Measurements from ENCODE around the gene KLHL12.

The KLHL12 gene

GRCh38 chr1:202880961-202881460 is 46.0 kb downstream of the KLHL12 start:
- no peak for DNase-seq (ENCODE audit: low read depth)

- DNase-seq (ENCODE audit: low read depth): no peak
Measured at GRCh38 chr1:202880062-202880461, 47.0 kb downstream of the KLHL12 start.

GRCh38 chr1:202879128-202879527 is 47.9 kb downstream of the KLHL12 start:
- DNase-seq (ENCODE audit: low read depth): no peak

GRCh38 chr1:202873026-202873425 is 54.0 kb downstream of the KLHL12 start:
- no peak for DNase-seq (ENCODE audit: low read depth)

GRCh38 chr1:202871367-202871766 is 55.7 kb downstream of the KLHL12 start:
- no peak for DNase-seq (ENCODE audit: low read depth)

- no peak for DNase-seq (ENCODE audit: low read depth)
Measured at GRCh38 chr1:202862679-202863560, 64.1 kb downstream of the KLHL12 start.

GRCh38 chr1:202861420-202862132 is 65.5 kb downstream of the KLHL12 start:
- no peak for DNase-seq (ENCODE audit: low read depth)

- no peak for DNase-seq (ENCODE audit: low read depth)
Measured at GRCh38 chr1:202860744-202861419, 66.2 kb downstream of the KLHL12 start.

- no peak for DNase-seq (ENCODE audit: low read depth)
Measured at GRCh38 chr1:202858789-202859414, 68.1 kb downstream of the KLHL12 start.

- no peak for DNase-seq (ENCODE audit: low read depth)
Measured at GRCh38 chr1:202858331-202858730, 68.7 kb downstream of the KLHL12 start.

GRCh38 chr1:202857136-202857610 is 69.9 kb downstream of the KLHL12 start:
- no peak for DNase-seq (ENCODE audit: low read depth)

- DNase-seq (ENCODE audit: low read depth): no peak
Measured at GRCh38 chr1:202856014-202856413, 71.0 kb downstream of the KLHL12 start.

- no peak for DNase-seq (ENCODE audit: low read depth)
Measured at GRCh38 chr1:202854787-202855186, 72.2 kb downstream of the KLHL12 start.

GRCh38 chr1:202852163-202852904 is 74.7 kb downstream of the KLHL12 start:
- DNase-seq (ENCODE audit: low read depth): no peak

GRCh38 chr1:202850593-202851362 is 76.3 kb downstream of the KLHL12 start:
- no peak for DNase-seq (ENCODE audit: low read depth)

GRCh38 chr1:202848191-202848542 is 78.9 kb downstream of the KLHL12 start:
- DNase-seq (ENCODE audit: low read depth): no peak

- DNase-seq (ENCODE audit: low read depth): no peak
Measured at GRCh38 chr1:202844935-202845334, 82.1 kb downstream of the KLHL12 start.

GRCh38 chr1:202844259-202844658 is 82.8 kb downstream of the KLHL12 start:
- DNase-seq (ENCODE audit: low read depth): no peak

GRCh38 chr1:202843081-202843480 is 84.0 kb downstream of the KLHL12 start:
- DNase-seq (ENCODE audit: low read depth): no peak

All from T-helper 22 cell (primary cell).